H9 (cell line): ENCODE measurements around the gene CHSY3. TPM values are rescaled to one million over a fixed set of nuclear protein-coding genes. Genes with fewer than 3 reads are reported as not detected.

ENCODE experiments used
- DNase-seq: peaks from one replicate; pipeline ENCODE4 v3.0.0-alpha.2; 2017
- H2AFZ ChIP-seq: one replicate; pipeline ENCODE4 v1.6.1; 2013; ENCODE audit warnings: mild to moderate bottlenecking, low read length, control low read depth, moderate library complexity
- H2AK5ac ChIP-seq: 2 replicates; pipeline ENCODE4 v1.6.1; 2013; ENCODE audit warnings: low read length, control low read depth, mixed read lengths; ENCODE audit not compliant: insufficient read length
- H2BK120ac ChIP-seq: one replicate; pipeline ENCODE4 v1.6.1; 2013; ENCODE audit warnings: low read depth, mild to moderate bottlenecking, low read length, control low read depth, inconsistent platforms; ENCODE audit not compliant: poor library complexity, severe bottlenecking
- H2BK12ac ChIP-seq: 2 replicates; pipeline ENCODE4 v1.6.1; 2013; ENCODE audit warnings: low read length, control low read depth, mixed read lengths, low read depth; ENCODE audit not compliant: insufficient read length
- H2BK15ac ChIP-seq: 2 replicates; pipeline ENCODE4 v1.6.1; 2013; ENCODE audit warnings: low read depth, low read length, control low read depth
- H2BK20ac ChIP-seq: one replicate; pipeline ENCODE4 v1.6.1; 2013; ENCODE audit warnings: low read depth, mild to moderate bottlenecking, low read length, control low read depth, inconsistent platforms; ENCODE audit not compliant: poor library complexity, severe bottlenecking
- H2BK5ac ChIP-seq: 2 replicates; pipeline ENCODE4 v1.6.1; 2013; ENCODE audit warnings: low read length, control low read depth, mixed read lengths; ENCODE audit not compliant: insufficient read length
- H3K14ac ChIP-seq: 2 replicates; pipeline ENCODE4 v1.6.1; 2013; ENCODE audit warnings: low read length, control low read depth; ENCODE audit not compliant: insufficient read depth
- H3K18ac ChIP-seq: 2 replicates; pipeline ENCODE4 v1.6.1; 2013; ENCODE audit warnings: low read depth, mild to moderate bottlenecking, mixed read lengths, low read length, control low read depth; ENCODE audit not compliant: insufficient read length
- H3K23ac ChIP-seq: 2 replicates; pipeline ENCODE4 v1.6.1; 2013; ENCODE audit warnings: low read length, control low read depth, mixed read lengths, low read depth; ENCODE audit not compliant: insufficient read length
- H3K23me2 ChIP-seq: 2 replicates; pipeline ENCODE4 v1.6.1; 2013; ENCODE audit warnings: low read depth, mild to moderate bottlenecking, mixed read lengths, low read length, control low read depth; ENCODE audit not compliant: insufficient read length, poor library complexity, severe bottlenecking
- H3K27ac ChIP-seq: 2 replicates; pipeline ENCODE4 v1.5.1; 2013; ENCODE audit warnings: low read length, control low read depth, mixed read lengths, low read depth; ENCODE audit not compliant: insufficient read length
- H3K27me3 ChIP-seq: 2 replicates; pipeline ENCODE4 v1.6.1; 2013; ENCODE audit warnings: low read length, control low read depth, inconsistent platforms; ENCODE audit not compliant: insufficient read depth
- H3K4ac ChIP-seq: 2 replicates; pipeline ENCODE4 v1.6.1; 2013; ENCODE audit warnings: low read depth, mild to moderate bottlenecking, control low read depth, inconsistent platforms, low read length, moderate library complexity
- H3K4me1 ChIP-seq: 2 replicates; pipeline ENCODE4 v1.6.1; 2013; ENCODE audit warnings: low read length, control low read depth, inconsistent platforms; ENCODE audit not compliant: insufficient read depth
- H3K4me2 ChIP-seq: 2 replicates; pipeline ENCODE4 v1.6.1; 2013; ENCODE audit warnings: low read length, control low read depth, mixed read lengths; ENCODE audit not compliant: insufficient read length, insufficient read depth
- H3K56ac ChIP-seq: 2 replicates; pipeline ENCODE4 v1.6.1; 2013; ENCODE audit warnings: low read depth, mild to moderate bottlenecking, mixed read lengths, low read length, control low read depth; ENCODE audit not compliant: insufficient read length
- H3K79me1 ChIP-seq: 2 replicates; pipeline ENCODE4 v1.6.1; 2013; ENCODE audit warnings: low read depth, mild to moderate bottlenecking, moderate library complexity, low read length, control low read depth, inconsistent platforms; ENCODE audit not compliant: insufficient read depth, poor library complexity, severe bottlenecking
- H3K79me2 ChIP-seq: 2 replicates; pipeline ENCODE4 v1.6.1; 2013; ENCODE audit warnings: low read length, control low read depth, inconsistent platforms; ENCODE audit not compliant: insufficient read depth
- H3K9ac ChIP-seq: 2 replicates; pipeline ENCODE4 v1.6.1; 2013; ENCODE audit warnings: low read length, control low read depth, mixed read lengths; ENCODE audit not compliant: insufficient read length; ENCODE audit errors: extremely low read depth
- H3K9me3 ChIP-seq: one replicate; pipeline ENCODE4 v1.6.1; 2013; ENCODE audit warnings: low read depth, low read length, inconsistent platforms; ENCODE audit not compliant: control insufficient read depth
- H3T11ph ChIP-seq: one replicate; pipeline ENCODE4 v1.6.1; 2013; ENCODE audit warnings: mild to moderate bottlenecking, low read length, control low read depth, inconsistent platforms
- H4K20me1 ChIP-seq: one replicate; pipeline ENCODE4 v1.6.1; 2013; ENCODE audit not compliant: control insufficient read depth, insufficient read length, insufficient read depth
- H4K5ac ChIP-seq: 2 replicates; pipeline ENCODE4 v1.6.1; 2013; ENCODE audit warnings: low read depth, mild to moderate bottlenecking, mixed read lengths, low read length, control low read depth; ENCODE audit not compliant: insufficient read length
- H4K8ac ChIP-seq: replicated peaks from 2 replicates; pipeline ENCODE4 v1.6.1; 2013; ENCODE audit warnings: low read length, control low read depth, mixed read lengths, low read depth; ENCODE audit not compliant: insufficient read length
- H4K91ac ChIP-seq: 2 replicates; pipeline ENCODE4 v1.6.1; 2013; ENCODE audit warnings: low read depth, mild to moderate bottlenecking, moderate library complexity, mixed read lengths, low read length, control low read depth; ENCODE audit not compliant: insufficient read length
- H3K27ac Mint-ChIP-seq, 3 experiments: 2 replicates in 2 of 3; 3 replicates in 1 of 3; pipeline ENCODE4 v1.8.0; 2020 to 2021; ENCODE audit warnings: mixed read lengths in 3 of 3, mild to moderate bottlenecking in 1 of 3, moderate library complexity in 1 of 3
- H3K27me3 Mint-ChIP-seq: 2 replicates; pipeline ENCODE4 v1.8.0; 2021; ENCODE audit warnings: low read depth, mild to moderate bottlenecking, moderate library complexity, mixed read lengths
- H3K36me3 Mint-ChIP-seq, 3 experiments: 2 replicates in 2 of 3; 3 replicates in 1 of 3; pipeline ENCODE4 v1.8.0; 2020 to 2021; ENCODE audit warnings: low read depth in 3 of 3, mixed read lengths in 3 of 3; ENCODE audit not compliant: insufficient read depth in 1 of 3
- H3K4me1 Mint-ChIP-seq, 2 experiments: 2 replicates each; pipeline ENCODE4 v1.8.0; 2020; ENCODE audit warnings: mixed read lengths in 2 of 2
- H3K4me3 Mint-ChIP-seq, 2 experiments: 2 replicates in 1 of 2; 3 replicates in 1 of 2; pipeline ENCODE4 v1.8.0; 2020 to 2021; ENCODE audit warnings: mild to moderate bottlenecking in 2 of 2, mixed read lengths in 2 of 2, moderate library complexity in 1 of 2
- H3K9me3 Mint-ChIP-seq, 2 experiments: 2 replicates in 1 of 2; 3 replicates in 1 of 2; pipeline ENCODE4 v1.8.0; 2020; ENCODE audit warnings: mild to moderate bottlenecking in 2 of 2, mixed read lengths in 2 of 2, moderate library complexity in 1 of 2
- total RNA-seq: library from RNA; stranded (reverse); gene quantifications from 2 replicates; pipeline ENCODE4 v1.2.1, GENCODE V29; 2021
- TF ChIP-seq, protein P1 (sequence below): fragments of 200-600 bp; sonication (generic); conservative IDR thresholded peaks from 3 replicates; pipeline ENCODE4 v1.8.0; 2021; ENCODE audit warnings: antibody characterized with exemption, mild to moderate bottlenecking

Gene CHSY3
- total RNA-seq, 1 experiment from 2014 or later = 0.37 TPM

GRCh38 chr5:130021000-130021399, 116.7 kb downstream of the CHSY3 start:
- Histone ChIP-seq H2AFZ (no peak overlapping the region), H3K23ac (no peak overlapping the region), H2AK5ac (no peak overlapping the region), H4K5ac (no peak overlapping the region), H2BK15ac (no peak overlapping the region), H4K8ac (no peak overlapping the region), H2BK12ac (no peak overlapping the region), H4K91ac (no peak overlapping the region), H3K27me3 (no peaks in the 10 kb centered on the region), H3K9ac (no peak overlapping the region), H3K79me1 (no peaks in the 10 kb centered on the region), H2BK5ac (no peak overlapping the region), H3K4me1 (no peaks in the 10 kb centered on the region), H3K4ac (no peak overlapping the region), H3K9me3 (no peaks in the 10 kb centered on the region), H3K56ac (no peak overlapping the region), H3K4me2 (no peak overlapping the region), H3K79me2 (no peaks in the 10 kb centered on the region), H2BK120ac (no peak overlapping the region), H3K18ac (no peak overlapping the region), H3K27ac (no peak overlapping the region), H4K20me1 (no peaks in the 10 kb centered on the region), H3K23me2 (no peaks in the 10 kb centered on the region), H2BK20ac (no peak overlapping the region), H3K14ac (no peak overlapping the region), H3T11ph (no peak overlapping the region)
- Mint-ChIP-seq H3K27me3 (no peaks in the 10 kb centered on the region), H3K4me1 (peaks cover 4 to 9% of the 10 kb centered on the region in 2 experiments; a peak in 2 of 4 replicates), H3K9me3 (no peaks in the 10 kb centered on the region; a peak in 1 of 5 replicates), H3K36me3 (no peaks in the 10 kb centered on the region), H3K27ac (no peak overlapping the region), H3K4me3 (no peak overlapping the region)
- DNase-seq = no peak
- TF ChIP-seq, protein P1, sequence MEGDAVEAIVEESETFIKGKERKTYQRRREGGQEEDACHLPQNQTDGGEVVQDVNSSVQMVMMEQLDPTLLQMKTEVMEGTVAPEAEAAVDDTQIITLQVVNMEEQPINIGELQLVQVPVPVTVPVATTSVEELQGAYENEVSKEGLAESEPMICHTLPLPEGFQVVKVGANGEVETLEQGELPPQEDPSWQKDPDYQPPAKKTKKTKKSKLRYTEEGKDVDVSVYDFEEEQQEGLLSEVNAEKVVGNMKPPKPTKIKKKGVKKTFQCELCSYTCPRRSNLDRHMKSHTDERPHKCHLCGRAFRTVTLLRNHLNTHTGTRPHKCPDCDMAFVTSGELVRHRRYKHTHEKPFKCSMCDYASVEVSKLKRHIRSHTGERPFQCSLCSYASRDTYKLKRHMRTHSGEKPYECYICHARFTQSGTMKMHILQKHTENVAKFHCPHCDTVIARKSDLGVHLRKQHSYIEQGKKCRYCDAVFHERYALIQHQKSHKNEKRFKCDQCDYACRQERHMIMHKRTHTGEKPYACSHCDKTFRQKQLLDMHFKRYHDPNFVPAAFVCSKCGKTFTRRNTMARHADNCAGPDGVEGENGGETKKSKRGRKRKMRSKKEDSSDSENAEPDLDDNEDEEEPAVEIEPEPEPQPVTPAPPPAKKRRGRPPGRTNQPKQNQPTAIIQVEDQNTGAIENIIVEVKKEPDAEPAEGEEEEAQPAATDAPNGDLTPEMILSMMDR = no peak
